Astrocyte (in vitro differentiated cells and primary cell): ENCODE results near the gene RSPH10B.
"Not testable (repeated sequence)": the region's sequence is repeated elsewhere in the genome, so short reads cannot be mapped to it uniquely, and the experiment has no call there.

Experiments used
- EZH2 ChIP-seq: IDR thresholded peaks from 2 replicates; pipeline ENCODE4 v1.6.1; 2012; ENCODE audit warnings: mild to moderate bottlenecking, low read length, inconsistent platforms; ENCODE audit not compliant: insufficient read depth
- TF ChIP-seq, protein P1 (sequence below): IDR thresholded peaks from 2 replicates; pipeline ENCODE4 v1.5.1; 2011; ENCODE audit warnings: low read depth, mild to moderate bottlenecking, inconsistent platforms, low read length, moderate library complexity; ENCODE audit not compliant: insufficient read depth

DNA sequence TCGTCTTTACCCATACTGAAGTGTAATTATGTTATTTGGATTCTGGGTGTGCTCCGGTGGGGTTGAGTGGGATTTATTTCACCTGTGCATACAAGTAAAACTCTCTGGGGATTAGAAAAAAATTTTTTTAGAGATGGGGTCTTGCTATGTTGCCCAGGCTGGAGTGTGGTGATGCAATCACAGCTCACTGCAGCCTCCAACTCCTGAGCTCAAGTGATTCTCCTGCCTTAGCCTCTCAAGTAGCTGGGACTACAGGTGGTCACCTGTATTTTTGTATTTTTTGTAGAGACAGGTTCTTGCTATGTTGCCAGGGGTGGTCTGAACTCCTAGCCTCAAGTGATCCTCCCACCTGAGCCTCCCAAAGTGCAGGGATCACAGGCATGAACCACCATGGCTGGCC, 80.2 kb downstream of the RSPH10B start:
- TF ChIP-seq, protein P1, sequence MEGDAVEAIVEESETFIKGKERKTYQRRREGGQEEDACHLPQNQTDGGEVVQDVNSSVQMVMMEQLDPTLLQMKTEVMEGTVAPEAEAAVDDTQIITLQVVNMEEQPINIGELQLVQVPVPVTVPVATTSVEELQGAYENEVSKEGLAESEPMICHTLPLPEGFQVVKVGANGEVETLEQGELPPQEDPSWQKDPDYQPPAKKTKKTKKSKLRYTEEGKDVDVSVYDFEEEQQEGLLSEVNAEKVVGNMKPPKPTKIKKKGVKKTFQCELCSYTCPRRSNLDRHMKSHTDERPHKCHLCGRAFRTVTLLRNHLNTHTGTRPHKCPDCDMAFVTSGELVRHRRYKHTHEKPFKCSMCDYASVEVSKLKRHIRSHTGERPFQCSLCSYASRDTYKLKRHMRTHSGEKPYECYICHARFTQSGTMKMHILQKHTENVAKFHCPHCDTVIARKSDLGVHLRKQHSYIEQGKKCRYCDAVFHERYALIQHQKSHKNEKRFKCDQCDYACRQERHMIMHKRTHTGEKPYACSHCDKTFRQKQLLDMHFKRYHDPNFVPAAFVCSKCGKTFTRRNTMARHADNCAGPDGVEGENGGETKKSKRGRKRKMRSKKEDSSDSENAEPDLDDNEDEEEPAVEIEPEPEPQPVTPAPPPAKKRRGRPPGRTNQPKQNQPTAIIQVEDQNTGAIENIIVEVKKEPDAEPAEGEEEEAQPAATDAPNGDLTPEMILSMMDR = not testable (repeated sequence)
- TF ChIP-seq EZH2 = not testable (repeated sequence)
